NCI-H345 (cell line): ENCODE data around the gene RFLNA.

Source experiments
- DNase-seq: peaks from one replicate; lab custom pipeline; 2025; lab: John Stamatoyannopoulos, UW

Gene RFLNA

DNA sequence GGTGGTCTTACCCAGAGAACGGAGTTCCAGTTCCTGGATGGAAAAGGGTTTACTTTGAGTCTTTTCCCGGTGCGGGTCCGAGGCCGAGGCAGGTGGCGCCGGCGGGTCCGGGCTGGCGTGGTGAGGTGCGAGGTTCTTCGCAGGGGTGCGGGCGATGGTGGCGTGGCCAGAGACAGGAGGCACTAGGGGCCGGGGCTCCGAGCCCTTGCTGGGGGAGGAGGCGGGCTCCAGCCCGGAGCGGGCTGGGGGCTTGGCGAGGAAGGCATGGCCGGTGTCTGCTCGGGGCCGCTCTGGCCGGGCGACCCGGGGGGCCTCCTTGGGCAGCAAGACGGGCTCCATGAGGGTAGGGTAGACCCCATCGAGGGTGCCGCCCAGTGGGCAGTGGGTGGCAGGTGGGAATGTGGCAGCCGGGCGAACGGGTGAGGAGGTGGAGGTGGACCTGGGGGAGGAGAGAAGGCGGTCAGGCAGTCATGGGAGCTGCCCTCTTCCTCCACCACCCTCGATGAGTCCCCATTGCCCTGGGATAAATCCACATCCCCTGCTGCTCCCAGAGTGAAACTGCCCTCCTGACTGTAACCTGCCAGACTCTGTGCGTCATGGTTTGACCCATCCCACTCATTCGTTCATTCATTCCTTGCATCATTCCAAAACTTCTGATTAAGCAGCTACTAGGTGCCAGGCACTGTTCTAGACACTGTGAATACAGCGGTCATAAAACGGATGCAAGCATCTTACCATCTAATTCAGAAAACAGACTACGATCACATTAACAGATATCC lies 42.0 kb downstream of the RFLNA start:
- DNase-seq, result no peak

DNA sequence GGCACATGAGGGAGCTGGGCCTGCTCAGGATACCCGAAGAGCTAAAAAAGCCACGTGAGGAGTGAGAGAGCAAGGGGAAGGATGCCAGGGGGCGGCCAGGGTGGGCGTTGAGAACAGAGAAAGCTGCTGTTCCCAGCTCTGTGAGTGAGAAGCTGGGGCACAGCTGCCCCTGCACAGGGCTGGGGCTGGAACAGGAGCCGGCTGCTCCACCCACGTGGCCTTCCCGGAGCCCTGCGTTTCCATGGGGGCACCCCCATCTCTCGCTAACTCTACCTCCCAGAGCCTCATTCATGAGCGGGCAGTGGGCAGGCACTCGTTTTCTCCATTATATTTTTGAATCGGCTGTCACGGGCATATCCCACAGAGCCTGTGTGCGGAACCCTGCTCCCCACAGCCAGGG lies 42.7 kb downstream of the RFLNA start:
- DNase-seq, result no peak

DNA sequence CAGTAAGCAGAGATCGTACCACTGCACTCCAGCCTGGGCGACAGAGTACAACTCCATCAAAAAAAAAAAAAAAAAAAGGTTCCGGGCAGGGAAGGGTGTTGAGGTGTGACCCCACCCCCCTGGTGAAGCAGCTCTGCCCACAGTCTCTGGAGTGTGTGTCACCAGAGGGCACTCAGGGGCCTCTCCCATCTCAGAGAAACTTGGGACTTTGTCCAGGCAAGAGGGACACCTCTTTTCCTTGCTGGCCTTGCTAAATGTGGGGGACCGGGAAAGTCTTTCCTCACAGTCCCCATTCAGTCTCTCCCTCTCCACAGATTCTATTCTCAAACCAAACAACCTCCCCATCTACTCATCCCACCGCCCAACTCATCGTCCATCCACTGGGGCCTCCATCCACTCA lies 43.6 kb downstream of the RFLNA start:
- DNase-seq, result no peak

DNA sequence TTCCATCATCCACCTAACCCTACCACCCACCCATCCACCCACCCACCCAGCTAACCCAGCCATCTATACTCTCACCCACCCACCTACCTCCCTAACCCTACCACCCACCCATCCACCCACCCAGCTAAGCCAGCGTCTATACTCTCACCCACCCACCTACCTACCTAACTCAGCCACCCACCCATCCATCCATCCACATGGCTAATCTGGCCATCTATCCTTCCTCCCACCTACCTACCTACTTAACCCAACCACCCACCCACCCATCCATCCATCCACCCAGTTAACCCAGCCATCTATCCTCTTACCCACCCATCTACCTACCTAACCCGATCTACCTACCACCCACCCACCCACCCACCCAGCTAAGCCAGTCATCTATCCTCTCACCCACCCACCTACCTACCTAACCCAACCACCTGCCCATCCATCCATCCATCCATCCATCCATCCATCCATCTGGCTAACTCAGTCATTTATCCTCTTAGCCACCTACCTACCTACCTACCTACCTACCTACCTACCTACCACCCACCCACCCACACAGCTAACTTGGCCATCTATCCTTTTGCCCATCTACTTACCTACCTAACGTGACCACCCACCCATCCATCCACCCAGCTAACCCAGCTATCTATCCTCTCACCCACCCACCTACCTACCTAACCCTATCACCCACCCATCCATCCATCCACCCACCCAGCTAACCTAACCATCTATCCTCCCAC lies 44.1 kb downstream of the RFLNA start:
- no peak for DNase-seq

DNA sequence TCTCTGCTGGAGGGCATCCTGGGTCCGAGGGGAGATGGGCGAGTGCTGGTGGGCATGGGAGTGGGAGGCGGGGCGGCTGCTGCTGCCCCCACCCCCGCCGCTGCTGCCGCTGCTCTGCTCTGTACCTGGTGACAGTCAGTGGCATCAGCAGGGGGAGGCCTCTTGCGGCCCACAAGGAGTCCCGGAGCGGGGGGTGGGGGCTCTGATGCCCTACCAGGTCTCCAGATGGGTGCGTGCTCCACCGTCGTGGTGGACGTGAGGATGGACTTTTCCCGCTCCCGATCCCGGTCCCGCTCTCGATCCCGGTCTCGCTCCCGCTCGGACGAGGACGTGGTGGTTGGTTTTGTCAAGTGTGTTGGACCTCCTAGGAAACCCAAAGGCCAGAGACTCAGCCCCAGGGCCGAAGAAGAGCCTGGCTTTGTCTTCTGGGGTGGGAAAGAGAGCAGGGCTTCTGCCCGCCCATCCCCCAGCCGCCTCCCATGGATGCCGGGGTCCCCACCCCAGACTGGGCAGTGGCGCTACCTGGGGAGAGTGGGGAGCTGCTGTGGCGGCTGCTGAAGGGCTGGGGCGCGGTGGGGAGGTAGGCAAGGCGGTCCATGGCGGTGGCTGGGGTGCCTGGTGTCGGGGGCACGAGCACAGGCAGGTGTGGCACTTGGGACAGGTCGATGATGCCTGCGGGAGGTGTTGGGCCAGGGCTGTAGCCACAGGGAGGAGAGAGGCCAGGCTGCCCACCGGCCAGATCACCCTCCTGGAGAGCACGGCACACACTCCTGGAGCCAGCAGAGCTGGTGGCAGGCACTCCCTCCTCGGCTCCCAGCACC lies 45.4 kb downstream of the RFLNA start:
- DNase-seq, result no peak

DNA sequence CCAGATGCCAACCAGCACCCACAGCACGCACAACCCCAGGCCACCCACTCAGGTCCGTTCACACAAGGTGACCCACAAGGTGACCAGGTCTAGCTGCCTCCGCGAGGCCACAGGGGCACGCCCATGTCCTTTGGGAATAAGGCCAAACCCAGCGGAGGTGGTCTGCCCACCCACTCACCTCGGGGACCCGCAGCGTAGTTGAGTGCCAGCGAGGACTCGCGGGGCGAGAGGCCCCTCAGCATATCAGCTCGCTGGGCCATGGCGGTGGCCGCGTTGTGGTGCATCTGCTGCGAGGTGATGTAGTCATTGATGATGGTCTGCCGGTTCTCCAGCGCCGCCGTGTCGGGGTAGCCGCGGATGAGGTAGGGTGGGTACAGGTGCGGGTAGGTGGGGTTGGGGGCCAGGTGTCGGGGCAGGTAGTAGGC lies 46.8 kb downstream of the RFLNA start:
- no peak for DNase-seq

DNA sequence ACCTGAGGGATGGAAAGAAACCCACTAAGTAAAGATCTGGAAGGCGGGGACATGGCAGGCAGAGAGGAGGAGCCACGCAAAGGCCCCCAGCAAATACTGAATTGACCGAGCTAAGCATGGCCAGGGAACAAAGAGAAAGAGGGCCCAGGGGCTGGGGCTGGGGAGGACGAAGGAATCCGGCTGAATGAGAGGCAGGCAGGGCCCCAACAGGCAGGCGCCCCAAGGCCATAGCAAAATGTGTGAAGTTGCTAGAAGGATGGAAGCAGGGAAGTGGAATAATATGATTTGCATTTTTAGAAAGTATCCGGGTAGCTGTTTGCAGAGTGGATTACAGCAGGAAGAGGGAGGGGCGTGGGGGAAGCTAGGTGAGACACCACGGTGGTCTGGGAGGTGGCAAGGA lies 49.1 kb downstream of the RFLNA start:
- DNase-seq, result no peak

DNA sequence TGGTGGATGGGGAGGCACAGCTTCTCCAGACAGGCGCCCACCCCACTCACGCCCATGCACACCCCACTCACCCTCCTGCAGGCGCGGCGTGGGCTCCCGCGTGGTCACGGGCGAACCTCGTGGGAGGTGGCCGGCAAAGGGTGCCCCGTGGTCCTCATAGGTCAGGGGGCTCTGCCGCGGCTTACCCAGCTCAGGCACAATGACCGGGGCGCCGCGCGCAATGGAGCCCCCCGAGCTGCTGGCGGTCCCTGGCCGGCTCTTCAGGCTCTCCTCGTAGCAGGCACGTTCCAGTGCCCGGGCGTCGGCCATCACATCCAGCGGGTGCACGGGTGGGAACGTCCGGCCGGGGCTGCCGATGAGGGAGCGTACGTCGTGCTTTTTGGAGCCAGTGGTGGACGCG lies 49.6 kb downstream of the RFLNA start:
- DNase-seq, result no peak

DNA sequence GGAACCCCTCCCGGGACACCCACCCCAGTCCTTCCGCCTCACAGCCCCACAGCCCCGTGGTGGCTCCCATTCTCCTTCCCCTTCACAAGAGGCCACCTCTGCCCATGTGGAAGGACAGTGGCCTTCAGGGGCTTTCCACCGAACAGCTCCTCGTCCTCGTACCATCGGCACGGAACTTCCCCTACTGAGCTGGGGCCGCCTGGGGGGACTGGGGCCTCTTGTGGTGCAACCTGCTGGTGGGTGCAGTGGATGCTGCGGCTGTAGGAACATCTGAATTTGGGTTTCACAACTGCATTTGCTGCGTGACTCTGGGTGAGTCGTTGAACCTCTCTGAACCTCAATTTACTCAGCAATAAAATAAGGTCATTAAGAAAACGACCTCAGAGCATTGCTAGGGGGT lies 50.9 kb downstream of the RFLNA start:
- DNase-seq, result no peak

DNA sequence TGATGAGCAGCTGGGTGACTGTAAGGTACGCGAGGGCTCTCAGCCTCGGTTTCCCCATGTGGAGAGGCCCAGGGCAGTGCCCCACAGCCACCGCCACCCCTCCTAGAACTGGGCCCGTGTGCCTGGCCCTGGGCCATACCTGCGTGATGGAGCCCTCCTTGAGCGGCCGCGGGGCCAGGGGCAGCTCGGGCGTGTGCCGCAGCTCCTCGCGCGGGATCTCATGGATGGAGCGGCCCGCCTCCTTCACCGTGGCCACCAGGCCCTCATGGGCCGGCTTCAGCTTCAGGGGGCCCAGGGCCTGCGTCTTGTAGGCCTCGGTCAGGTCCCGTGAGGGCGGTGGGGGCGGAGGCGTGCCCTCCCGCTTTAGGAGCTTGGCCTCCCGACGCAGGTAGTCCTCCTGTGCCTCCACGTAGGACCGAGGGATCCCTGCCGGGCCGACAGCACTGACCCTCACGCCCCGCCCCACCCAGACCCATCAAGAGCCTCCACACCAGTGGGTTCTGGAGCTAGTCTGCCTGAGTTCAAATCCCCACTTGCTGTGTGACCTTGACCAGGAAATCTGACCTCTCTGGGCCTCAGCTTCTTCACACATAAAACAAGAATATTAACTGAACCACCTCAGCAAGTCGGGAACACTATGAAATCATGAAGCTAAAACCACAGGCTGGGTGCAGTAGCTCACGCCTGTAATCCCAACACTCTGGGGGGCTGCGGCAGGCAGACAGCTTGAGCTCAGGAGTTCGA lies 51.7 kb downstream of the RFLNA start:
- no peak for DNase-seq

DNA sequence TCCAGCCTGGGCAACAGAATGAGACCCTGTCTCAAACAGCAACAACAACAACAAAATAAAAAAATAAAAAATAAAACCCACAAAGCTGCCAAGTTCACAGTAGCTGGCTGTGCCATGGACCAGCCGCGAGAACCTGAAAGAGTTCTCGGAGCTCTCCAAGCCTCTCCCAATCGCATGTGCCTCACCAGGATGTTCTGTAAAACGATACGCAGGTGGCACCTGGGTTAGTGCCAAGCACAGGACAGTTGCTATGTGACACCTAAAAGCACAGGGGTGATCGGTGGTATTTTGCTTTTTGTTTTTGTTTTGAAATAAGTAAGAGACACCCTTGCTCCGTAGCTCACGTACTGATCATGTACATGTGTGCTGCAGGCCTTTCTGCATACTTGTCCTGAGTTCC lies 52.4 kb downstream of the RFLNA start:
- DNase-seq, result no peak

DNA sequence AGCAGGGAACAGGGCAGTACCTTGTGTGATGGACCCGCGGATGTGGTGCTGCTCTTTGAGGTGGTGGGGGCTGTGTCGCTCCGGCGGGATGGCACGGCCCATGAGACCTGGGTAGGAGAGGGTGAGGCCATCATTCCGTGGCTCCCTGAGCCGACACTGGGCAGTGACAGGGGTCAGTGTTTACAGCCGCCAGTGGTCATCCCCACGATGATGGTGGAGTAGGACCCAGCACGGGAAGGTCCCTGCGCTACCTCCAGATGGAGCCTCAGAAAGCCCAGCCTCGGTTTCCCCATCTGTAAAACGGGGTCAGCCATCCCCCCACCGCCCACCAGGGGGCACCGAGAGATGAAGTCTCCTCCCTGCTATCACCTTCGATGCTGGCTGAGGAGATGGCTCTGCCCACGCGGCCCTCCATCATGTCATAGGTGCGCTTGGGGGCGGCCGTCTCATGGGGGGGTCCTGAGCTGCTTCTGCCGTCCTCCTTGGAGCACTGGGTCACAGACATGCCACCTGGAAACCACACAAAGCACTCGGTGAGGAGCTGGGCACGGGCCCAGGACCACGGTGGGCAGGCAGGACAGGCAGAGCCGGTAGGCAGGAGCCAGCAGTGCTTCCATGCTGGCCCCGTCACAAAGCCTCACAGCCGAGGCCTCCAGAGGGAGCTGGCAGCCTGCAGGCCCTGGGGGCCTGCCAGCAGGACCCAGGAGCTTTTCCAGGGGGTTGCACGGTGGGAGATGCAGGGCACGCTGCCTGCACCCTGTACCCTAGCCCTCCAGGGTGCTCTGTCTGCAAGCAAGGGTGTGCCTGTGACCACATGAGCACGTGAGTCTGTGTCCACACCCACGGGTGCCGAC lies 53.1 kb downstream of the RFLNA start:
- DNase-seq, result no peak

DNA sequence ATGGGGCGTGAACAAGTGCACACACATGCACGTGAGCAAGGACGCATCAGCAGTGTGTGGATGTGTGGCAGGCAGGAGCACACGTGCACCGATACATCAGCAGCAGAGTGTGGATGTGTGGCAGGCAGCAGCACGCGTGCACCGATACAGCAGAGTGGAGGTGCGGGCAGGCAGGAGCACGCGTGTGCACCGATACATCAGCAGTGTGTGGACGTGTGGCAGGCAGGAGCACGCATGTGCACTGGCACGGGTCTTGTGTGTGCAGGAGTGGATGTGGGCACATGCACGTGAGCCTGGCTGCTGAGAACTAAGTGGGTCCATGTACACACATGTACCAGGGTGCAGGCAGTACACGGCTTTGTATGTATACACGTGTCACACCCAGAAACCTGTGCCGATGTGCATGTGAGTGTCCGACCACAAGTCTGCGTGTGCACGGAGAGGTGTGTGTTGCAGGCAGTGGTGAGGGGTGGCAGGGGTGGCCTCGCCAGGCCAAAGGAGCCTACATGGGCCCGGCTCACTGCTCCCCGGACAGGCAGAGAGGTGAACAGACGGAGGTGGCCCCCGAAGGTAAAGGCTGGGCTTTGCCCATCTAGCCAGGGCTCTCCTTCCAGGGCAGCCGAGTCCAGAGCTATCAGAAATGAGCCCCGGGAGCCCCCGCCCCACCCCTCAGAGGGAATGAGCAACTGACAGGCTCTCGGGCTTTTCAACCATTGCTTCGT lies 53.9 kb downstream of the RFLNA start:
- no peak for DNase-seq

DNA sequence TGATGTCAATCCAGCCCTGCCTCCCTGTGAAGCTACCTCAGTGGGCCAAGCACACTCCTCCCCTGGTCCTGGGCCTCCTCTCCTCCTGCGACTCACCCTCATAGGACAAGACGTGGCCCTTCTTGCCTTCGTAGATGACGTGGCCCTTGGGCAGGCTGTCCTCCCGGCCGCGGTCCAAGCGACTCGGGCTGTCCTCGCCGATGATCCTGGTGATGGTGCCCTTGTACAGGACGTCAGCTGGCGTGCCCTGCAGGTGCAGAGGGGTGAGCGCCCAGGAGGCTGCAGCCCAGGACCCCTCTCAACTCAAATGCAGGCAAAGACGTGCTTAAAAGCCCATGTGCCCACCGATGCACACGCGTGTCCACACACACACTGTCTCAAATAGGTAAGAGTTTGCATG lies 55.6 kb downstream of the RFLNA start:
- DNase-seq, result no peak

DNA sequence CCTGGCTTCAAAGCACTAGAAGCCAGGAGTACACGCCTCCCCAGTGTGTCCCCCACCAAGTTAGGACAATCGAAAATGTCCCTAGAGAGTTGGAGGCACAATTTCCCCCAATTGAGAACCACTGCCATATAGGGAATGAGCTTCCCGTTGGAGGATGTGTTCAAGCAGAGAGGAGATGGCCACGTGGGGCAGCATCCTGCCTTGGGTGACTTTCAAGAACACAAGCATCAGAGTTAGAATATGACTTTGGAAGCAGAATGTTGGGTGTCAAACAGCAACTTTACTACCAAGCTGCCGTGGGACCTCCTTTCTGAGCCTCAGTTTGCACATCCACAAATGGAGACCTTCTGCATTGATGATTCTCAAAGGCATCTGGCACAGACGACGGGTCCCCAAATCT lies 56.5 kb downstream of the RFLNA start:
- no peak for DNase-seq

DNA sequence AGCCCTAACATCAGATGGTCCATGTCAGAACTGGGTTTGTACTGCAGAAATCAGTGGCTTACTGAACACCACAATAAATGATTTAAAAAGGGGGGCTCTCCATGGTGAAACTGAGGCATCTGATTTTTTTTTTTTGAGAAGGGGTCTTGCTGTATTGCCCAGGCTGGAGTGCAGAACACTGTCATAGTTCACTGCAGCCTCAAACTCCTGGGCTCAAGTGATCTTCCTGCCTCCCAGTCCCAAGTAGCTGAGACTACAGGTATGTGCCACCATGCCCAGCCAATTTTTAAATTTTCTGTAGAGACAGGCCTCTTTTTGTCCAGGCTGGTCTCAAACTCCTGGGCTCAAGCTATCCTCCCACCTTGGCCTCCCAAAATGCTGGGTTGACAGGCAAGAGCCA lies 57.4 kb downstream of the RFLNA start:
- no peak for DNase-seq

DNA sequence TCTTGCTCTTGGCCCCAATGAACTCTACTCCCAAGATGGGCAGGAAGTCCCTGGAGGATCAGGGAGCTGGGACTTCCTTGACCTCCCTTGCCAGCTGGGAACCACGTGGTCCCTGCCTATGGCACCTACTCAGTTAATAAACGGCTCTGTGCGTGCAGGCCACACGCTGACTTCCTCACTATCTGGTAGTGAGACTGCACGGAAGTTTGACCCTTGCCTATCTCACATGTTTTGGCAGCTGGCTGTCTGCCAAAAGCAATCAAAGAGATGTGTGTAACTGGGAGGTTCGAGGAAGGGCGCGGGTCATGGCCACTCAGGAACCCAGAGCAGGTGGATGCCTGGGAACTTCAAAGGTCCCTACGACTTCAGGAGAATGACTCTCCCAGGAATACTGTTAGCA lies 57.9 kb downstream of the RFLNA start:
- no peak for DNase-seq

DNA sequence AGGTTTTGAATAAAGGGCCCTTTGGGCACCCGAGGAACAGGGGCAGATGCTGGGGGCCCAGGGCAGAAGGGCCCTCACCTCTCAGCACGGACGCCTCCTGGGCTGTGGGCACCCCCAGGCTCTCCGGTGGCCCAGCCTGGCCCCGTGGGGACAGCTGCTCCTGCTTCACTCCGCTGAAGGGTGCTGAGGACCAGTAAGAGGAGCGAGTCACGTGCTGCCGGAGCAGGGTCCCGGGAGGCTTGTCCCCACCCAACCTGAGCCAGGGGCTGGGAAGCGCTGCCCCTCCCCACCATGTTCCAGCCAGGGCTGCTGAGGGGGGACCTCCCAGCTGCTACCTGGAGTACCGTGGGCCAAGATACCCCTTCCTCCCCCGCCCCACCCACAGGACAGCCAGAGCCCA lies 59.5 kb downstream of the RFLNA start:
- DNase-seq, result no peak

DNA sequence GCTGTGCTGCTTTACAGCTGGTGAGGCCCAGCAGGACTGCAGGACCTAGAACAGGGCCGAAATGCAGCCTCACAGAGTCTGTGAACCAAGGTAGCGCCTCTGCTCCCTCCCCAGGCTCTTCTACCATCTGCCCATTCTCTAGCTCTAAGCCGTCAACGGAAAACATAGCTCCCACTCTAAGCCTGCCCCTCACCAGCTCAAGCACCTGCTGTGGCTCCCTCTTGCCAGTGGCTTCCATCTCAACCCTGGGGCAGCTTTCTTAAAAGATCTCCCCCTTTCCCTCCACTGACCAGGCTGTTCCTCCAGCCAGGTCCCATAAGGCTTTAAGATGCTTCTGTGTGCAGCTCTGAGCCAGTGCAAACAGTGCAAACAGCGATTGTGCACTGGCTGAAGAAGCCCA lies 61.3 kb downstream of the RFLNA start:
- DNase-seq, result no peak

DNA sequence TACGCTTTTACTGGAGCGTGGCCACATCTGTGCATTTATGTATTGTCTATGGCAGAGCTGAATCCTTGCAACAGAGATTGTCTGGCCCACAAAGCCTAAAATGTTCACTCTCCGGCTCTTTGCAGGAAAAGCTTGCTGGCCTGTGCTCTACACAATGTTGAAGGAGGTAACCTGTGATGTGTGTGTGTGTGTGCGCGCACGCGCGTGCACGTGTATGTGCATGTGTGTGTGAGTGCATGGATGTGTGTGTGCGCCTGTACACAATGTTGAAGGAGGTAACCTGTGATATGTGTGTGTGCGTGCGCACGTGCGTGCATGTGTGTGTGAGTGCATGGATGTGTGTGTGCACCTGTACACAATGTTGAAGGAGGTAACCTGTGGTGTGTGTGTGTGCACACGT lies 62.7 kb downstream of the RFLNA start:
- DNase-seq, result no peak

DNA sequence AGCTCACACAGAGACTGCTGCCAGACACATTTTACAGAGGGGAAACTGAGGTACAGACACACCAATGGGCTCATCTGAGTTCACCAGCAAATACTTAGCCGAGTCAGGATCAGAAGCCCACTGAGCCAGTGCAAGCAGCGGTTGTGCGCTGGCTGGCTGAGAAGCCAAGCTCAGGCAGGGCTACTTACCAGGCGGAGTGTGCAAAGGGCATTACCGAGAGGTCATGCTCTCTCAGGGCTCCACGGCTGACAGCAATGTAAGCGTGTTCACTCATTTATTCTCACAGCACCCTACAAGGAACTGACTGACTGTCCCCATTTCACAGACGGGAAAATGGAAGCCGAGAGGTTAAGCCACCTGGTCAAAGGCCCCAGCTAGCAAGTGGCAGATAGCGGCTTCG lies 63.7 kb downstream of the RFLNA start:
- DNase-seq, result no peak
